ENCODE data around the gene PHPT1. TPM values are rescaled to one million over a fixed set of nuclear protein-coding genes. Genes with fewer than 3 reads are reported as not detected.

Gene PHPT1
- total and polyA plus RNA-seq, 2 of the 8 experiments (the other 6 are each of a cell fraction or from before 2014, with no cell fraction given), result 109 to 226 TPM

GRCh38 chr9:136881691-136882108, 32.5 kb downstream of the PHPT1 start (continued):
- no peak for TF ChIP-seq CHD1 (IDR thresholded peaks at IDR 0.05; ENCODE audit: low read depth, low read length)
- no peak for TF ChIP-seq CREB1 (IDR thresholded peaks at IDR 0.05)
- no peak for TF ChIP-seq KDM4A (IDR thresholded peaks at IDR 0.05; ENCODE audit: low read depth, low read length, severe bottlenecking)
